H1 (cell line): ENCODE results near the gene SLC35B1. TPM values are rescaled to one million over a fixed set of nuclear protein-coding genes. Genes with fewer than 3 reads are reported as not detected.

Experiments
- CTBP2 ChIP-seq: IDR thresholded peaks from 2 replicates; pipeline ENCODE4 v1.7.0; 2011; ENCODE audit warnings: borderline replicate concordance, mild to moderate bottlenecking, moderate library complexity, mixed read lengths, low read length; ENCODE audit not compliant: insufficient read depth, insufficient read length
- polyA plus RNA-seq, 7 experiments: library from polyadenylated mRNA; depleted of rRNA in 3 of 7; stranded (reverse) in 5 of 7; unstranded in 2 of 7; fragments of >200 nt in 5 of 7; fragments of 200-250 nt in 2 of 7; gene quantifications; 1 replicate in 5 of 7; 2 replicates in 1 of 7; 4 replicates in 1 of 7; pipeline versions ENCODE4 v1.2.1 to v1.2.3, GENCODE V29; 2011 to 2013; ENCODE audit warnings: missing spikeins in 2 of 7, mixed read lengths in 2 of 7
- total RNA-seq: library from RNA; stranded (reverse); fragmentation: NEBNext Ultra II Directional; extraction: Animal tissue kit (Norgen Biotek cat#: 25700); gene quantifications from 2 replicates; pipeline ENCODE4 v1.2.1, GENCODE V29; 2021

The SLC35B1 gene
- total and polyA plus RNA-seq, 2 of the 8 experiments (the other 6 are each of a cell fraction or from before 2014, with no cell fraction given): 56.5 to 87.7 TPM

DNA sequence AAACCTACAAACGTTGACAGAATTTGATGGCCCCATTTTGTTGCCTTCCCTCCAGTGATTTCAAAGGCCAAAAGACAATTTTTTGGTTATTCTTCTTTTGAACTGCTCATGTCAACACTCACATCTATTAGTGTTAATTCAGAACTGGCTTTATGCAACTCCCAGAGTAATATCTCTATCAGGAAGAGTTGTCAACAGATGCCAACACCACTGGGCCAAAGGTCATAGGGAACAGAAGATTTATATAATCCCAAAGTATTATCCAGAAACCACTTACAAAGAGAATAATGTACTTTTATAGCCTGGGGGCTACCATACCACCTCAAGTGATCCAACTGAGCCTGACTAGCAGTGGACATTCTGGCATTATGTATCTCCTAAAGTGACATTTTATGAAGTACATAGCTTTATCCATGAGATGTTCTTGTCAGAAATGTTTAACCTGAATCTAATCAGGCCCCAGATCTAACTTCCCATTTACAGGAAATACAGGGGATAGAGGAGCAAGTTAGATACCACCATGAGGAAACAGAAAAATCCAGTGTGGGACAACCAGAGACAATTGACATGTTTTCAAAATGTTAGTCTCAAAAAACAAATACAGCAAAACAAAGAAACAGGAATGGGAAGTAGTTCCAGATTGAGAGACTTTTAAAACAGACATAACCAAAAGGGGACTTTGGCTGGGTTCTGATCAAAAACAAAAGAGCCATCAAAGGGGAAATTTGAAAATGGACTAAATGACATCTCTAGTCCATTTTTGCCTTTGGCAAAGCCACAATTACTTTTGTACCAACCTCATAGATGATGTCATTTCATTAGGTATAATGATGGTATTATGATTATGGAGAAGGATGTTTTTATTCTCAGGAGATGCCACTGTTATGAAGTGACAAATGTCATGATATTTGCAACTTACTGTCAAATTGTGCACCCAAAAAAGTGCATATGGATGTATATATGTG is 37.7 kb upstream of the SLC35B1 start (continued):
- no peak for TF ChIP-seq CTBP2
